ENCODE measurements around the gene ZNF362.
A peak's percentile ranks its signal among the peaks of the same experiment; 100 is the strongest.

Gene ZNF362

GRCh38 chr1:33292726-33293340, 36.5 kb downstream of the ZNF362 start:
- TF ChIP-seq CTCF (conservative IDR thresholded peaks at IDR 0.05; ENCODE audit: control insufficient read depth, insufficient read depth, low read depth, low read length) = no peak
- H3K4me3 ChIP-seq (ENCODE audit: control insufficient read depth, low read depth, low read length) = no peak overlapping the region
- peak; percentile 9 for DNase-seq (ENCODE audit: low read depth)

- no peak for TF ChIP-seq CTCF (conservative IDR thresholded peaks at IDR 0.05; ENCODE audit: control insufficient read depth, insufficient read depth, low read depth, low read length)
- H3K4me3 ChIP-seq (ENCODE audit: control insufficient read depth, low read depth, low read length) = no peak overlapping the region
- no peak for DNase-seq (ENCODE audit: low read depth)
Measured at GRCh38 chr1:33294071-33295010, 38.0 kb downstream of the ZNF362 start.

DNA sequence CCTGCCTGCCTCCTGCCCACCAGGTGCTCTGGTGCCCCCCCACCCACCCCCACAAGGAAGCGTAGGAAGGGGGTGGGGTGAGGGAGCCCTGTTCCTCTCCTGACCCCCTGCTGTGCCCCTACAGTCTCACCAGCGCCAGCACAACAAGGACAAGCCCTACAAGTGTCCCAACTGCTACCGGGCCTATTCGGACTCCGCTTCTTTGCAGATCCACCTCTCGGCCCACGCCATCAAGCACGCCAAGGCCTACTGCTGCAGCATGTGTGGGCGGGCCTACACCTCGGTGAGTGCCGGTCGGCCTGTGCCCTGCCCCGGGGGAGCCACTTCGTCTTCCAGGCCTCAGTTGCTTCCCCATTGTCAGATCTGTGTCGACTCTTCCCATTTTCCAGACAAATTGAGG, 38.7 kb downstream of the ZNF362 start:
- TF ChIP-seq CTCF (conservative IDR thresholded peaks at IDR 0.05; ENCODE audit: control insufficient read depth, insufficient read depth, low read depth, low read length) = no peak
- no peak for DNase-seq (ENCODE audit: low read depth)
- no peak overlapping the region for H3K4me3 ChIP-seq (ENCODE audit: control insufficient read depth, low read depth, low read length)

DNA sequence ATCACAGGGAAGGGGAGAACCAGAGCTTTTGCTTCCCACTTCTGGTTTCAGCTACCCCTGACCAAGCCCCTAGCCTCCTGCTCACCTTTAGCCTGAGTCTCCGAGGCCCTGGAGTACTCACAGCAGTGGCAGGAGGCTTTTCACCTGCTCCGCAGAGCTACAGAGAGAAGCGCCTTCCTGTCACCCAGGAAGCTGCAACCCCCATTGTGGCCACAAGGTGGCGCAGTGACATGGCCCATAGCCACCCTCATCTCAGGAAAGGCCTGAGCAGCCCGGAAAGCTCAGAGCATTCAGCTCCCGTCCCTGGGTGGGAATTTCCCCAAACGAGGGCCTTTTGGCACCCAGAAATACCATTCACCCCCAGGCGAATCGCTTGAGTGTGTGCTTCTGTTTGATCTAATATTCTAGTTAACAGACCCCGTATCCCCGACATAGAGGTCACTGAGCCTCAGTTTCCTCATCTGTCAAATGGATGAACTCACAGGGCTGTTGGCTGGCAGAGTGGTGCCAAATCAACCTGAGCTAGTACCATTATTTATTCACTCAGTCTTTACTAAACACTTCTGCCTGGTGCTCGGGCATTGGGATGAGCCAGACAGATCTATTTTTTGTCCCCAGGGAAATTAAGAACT, 39.3 kb downstream of the ZNF362 start:
- peak; percentile 74 for DNase-seq (ENCODE audit: low read depth)
- peak; percentile 93 for TF ChIP-seq CTCF (conservative IDR thresholded peaks at IDR 0.05; ENCODE audit: control insufficient read depth, insufficient read depth, low read depth, low read length)

DNA sequence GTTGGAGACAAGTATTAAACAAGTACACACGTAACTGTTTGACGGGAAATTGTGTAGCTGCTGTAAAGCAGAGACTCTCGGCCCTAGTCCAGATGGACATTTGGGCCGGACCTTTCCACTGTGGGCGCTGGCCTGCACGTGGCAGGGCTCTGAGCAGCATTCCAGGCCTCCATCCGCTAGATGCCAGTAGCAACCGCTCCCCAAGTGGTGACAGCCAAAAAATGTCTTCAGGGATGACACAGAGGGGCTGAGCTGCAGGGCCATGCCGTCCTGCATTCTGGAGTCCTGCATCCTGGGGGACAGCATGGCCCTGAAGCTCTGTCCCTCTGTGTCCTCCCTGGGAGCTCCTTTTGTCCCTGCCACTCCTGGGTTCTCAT, 39.8 kb downstream of the ZNF362 start:
- DNase-seq (ENCODE audit: low read depth) = no peak
- no peak for TF ChIP-seq CTCF (conservative IDR thresholded peaks at IDR 0.05; ENCODE audit: control insufficient read depth, insufficient read depth, low read depth, low read length)
- H3K4me3 ChIP-seq (ENCODE audit: control insufficient read depth, low read depth, low read length) = no peak overlapping the region

More for the DNA sequence above, 39.3 kb downstream of the ZNF362 start:
- H3K4me3 ChIP-seq (ENCODE audit: control insufficient read depth, low read depth, low read length) = no peak overlapping the region

DNA sequence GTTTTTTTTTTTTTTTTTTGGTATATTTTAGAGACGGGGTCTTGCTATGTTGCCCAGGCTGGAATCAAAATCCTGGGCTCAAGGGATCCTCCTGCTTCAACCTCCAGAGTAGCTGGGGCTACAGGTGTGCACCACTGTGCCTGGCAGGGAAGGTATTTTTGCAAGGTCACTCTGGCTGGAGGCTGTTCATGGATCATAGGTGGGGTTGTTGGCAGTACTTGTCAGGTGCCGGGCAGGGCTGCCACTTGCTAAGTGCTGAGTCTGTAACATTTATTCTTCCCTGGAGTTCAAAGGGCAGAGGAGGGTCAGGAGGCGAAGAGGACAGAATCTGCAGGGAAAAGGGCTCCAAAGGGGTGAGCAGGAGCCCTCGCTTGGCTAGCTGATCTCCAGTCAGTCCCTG, 40.5 kb downstream of the ZNF362 start:
- no peak overlapping the region for H3K4me3 ChIP-seq (ENCODE audit: control insufficient read depth, low read depth, low read length)
- no peak for DNase-seq (ENCODE audit: low read depth)
- TF ChIP-seq CTCF (conservative IDR thresholded peaks at IDR 0.05; ENCODE audit: control insufficient read depth, insufficient read depth, low read depth, low read length) = no peak

Measured in fibroblast of mammary gland (primary cell).